ENCODE results near the gene ZBTB7A. TPM values are rescaled to one million over a fixed set of nuclear protein-coding genes. Genes with fewer than 3 reads are reported as not detected.

ZBTB7A gene
- total RNA-seq, 1 donor from 2014 or later, result 26.1 TPM

- peak; percentile 42 for DNase-seq
These were observed 822 bp upstream of the ZBTB7A start for GRCh38 chr19:4067396-4068046.

GRCh38 chr19:4066176-4066606 is 508 bp downstream of the ZBTB7A start:
- DNase-seq, result no peak

GRCh38 chr19:4065430-4066175 is 1.1 kb downstream of the ZBTB7A start:
- DNase-seq, result peak; percentile 98

- DNase-seq, result peak; percentile 68
These were observed 2.0 kb downstream of the ZBTB7A start for GRCh38 chr19:4064496-4065260.

GRCh38 chr19:4064149-4064495 is 2.6 kb downstream of the ZBTB7A start:
- peak; percentile 34 for DNase-seq

- DNase-seq, result no peak
These were observed 3.1 kb downstream of the ZBTB7A start for GRCh38 chr19:4063369-4064148.

GRCh38 chr19:4062419-4063368 is 4.0 kb downstream of the ZBTB7A start:
- no peak for DNase-seq

GRCh38 chr19:4061683-4062418 is 4.8 kb downstream of the ZBTB7A start:
- no peak for DNase-seq

GRCh38 chr19:4061178-4061682 is 5.5 kb downstream of the ZBTB7A start:
- DNase-seq, result no peak

- no peak for DNase-seq
These were observed 6.0 kb downstream of the ZBTB7A start for GRCh38 chr19:4060621-4061177.

GRCh38 chr19:4059891-4060620 is 6.6 kb downstream of the ZBTB7A start:
- no peak for DNase-seq

GRCh38 chr19:4059453-4059871 is 7.2 kb downstream of the ZBTB7A start:
- DNase-seq, result no peak

GRCh38 chr19:4058693-4059452 is 7.8 kb downstream of the ZBTB7A start:
- DNase-seq, result peak; percentile 53

GRCh38 chr19:4057931-4058692 is 8.6 kb downstream of the ZBTB7A start:
- peak; percentile 37 for DNase-seq

GRCh38 chr19:4055209-4055552 is 11.5 kb downstream of the ZBTB7A start:
- DNase-seq, result no peak

- no peak for DNase-seq
These were observed 12.1 kb downstream of the ZBTB7A start for GRCh38 chr19:4054441-4055208.
